SU-DHL-6 (cell line): ENCODE measurements around the gene BCL7C.

Source experiments
- H2AFZ ChIP-seq: fragments of 200-600 bp; sonication (generic); 2 replicates; pipeline ENCODE4 v1.6.1; 2014; ENCODE audit warnings: low read depth, mild to moderate bottlenecking, moderate library complexity, mixed read lengths, antibody characterized with exemption, low read length; ENCODE audit not compliant: severe bottlenecking
- H3F3A ChIP-seq: fragments of 200-600 bp; shearing (Covaris generic); 2 replicates; pipeline ENCODE4 v1.6.0; 2016; ENCODE audit warnings: antibody characterized with exemption, mild to moderate bottlenecking; ENCODE audit not compliant: insufficient read depth
- H3K27ac ChIP-seq: fragments of 200-600 bp; sonication (generic); 2 replicates; pipeline ENCODE4 v1.5.1; 2016; ENCODE audit warnings: low read depth, mild to moderate bottlenecking, low read length, moderate library complexity, mixed read lengths
- H3K27me3 ChIP-seq: fragments of 200-600 bp; sonication (generic), shearing (Covaris generic); 2 replicates; pipeline ENCODE4 v1.6.0; 2014; ENCODE audit warnings: mild to moderate bottlenecking, low read length
- H3K36me3 ChIP-seq: fragments of 200-600 bp; sonication (generic); 2 replicates; pipeline ENCODE4 v1.6.1; 2014; ENCODE audit warnings: mild to moderate bottlenecking, low read length, mixed read lengths
- H3K4me2 ChIP-seq: fragments of 300-600, 200-600 bp; shearing (Covaris generic), sonication (generic); 2 replicates; pipeline ENCODE4 v1.6.0; 2014; ENCODE audit warnings: low read length, low read depth, mild to moderate bottlenecking; ENCODE audit not compliant: poor library complexity, severe bottlenecking
- H3K4me3 ChIP-seq: fragments of 200-600 bp; sonication (generic); 2 replicates; pipeline ENCODE4 v1.5.1; 2014; ENCODE audit warnings: antibody characterized with exemption, low read length, mild to moderate bottlenecking, mixed read lengths; ENCODE audit not compliant: insufficient read depth, poor library complexity, severe bottlenecking
- H3K79me2 ChIP-seq: fragments of 200-600 bp; sonication (generic); 2 replicates; pipeline ENCODE4 v1.6.1; 2014; ENCODE audit warnings: mild to moderate bottlenecking, low read length, moderate library complexity; ENCODE audit not compliant: insufficient read depth
- H3K9ac ChIP-seq: fragments of 200-600 bp; sonication (generic); 2 replicates; pipeline ENCODE4 v1.7.0; 2014; ENCODE audit warnings: mild to moderate bottlenecking, low read length
- H3K9me2 ChIP-seq: fragments of 200-600 bp; sonication (generic); replicated peaks from 2 replicates; pipeline ENCODE4 v1.6.1; 2014; ENCODE audit warnings: low read length; ENCODE audit not compliant: insufficient read depth
- H3K9me3 ChIP-seq: fragments of 200-600 bp; sonication (generic); 2 replicates; pipeline ENCODE4 v1.6.1; 2014; ENCODE audit warnings: low read length, mixed read lengths; ENCODE audit not compliant: insufficient read depth
- H4K20me1 ChIP-seq: fragments of 200-600 bp; sonication (generic); 2 replicates; pipeline ENCODE4 v1.6.1; 2014; ENCODE audit warnings: low read depth, mild to moderate bottlenecking, antibody characterized with exemption, low read length, moderate library complexity, mixed read lengths
- CTCF ChIP-seq: fragments of 200-600 bp; sonication (generic); IDR thresholded peaks from one replicate; pipeline ENCODE4 v1.5.1; 2017; ENCODE audit warnings: antibody characterized with exemption, mild to moderate bottlenecking, low read length, moderate library complexity; ENCODE audit not compliant: insufficient read depth, poor library complexity, severe bottlenecking
- EZH2phosphoT487 ChIP-seq: fragments of 200-600 bp; sonication (generic), shearing (Covaris generic); conservative IDR thresholded peaks from 2 replicates; pipeline ENCODE4 v1.6.1; 2018; ENCODE audit warnings: mild to moderate bottlenecking, antibody characterized with exemption, low read length, moderate library complexity, mixed read lengths

BCL7C gene

GRCh38 chr16:30886145-30886544 is 7.7 kb downstream of the BCL7C start:
- Histone ChIP-seq H2AFZ (no peak overlapping the region), H3K79me2 (no peaks in the 10 kb centered on the region), H3K36me3 (no peaks in the 10 kb centered on the region), H3F3A (no peaks in the 10 kb centered on the region), H3K27me3 (no peaks in the 10 kb centered on the region), H3K9me3 (no peaks in the 10 kb centered on the region), H3K9ac (no peak overlapping the region), H4K20me1 (no peaks in the 10 kb centered on the region), H3K4me2 (no peak overlapping the region), H3K4me3 (no peak overlapping the region), H3K9me2 (no peaks in the 10 kb centered on the region), H3K27ac (no peak overlapping the region)
- TF ChIP-seq CTCF (no peak), EZH2phosphoT487 (no peak)

GRCh38 chr16:30885196-30885595 is 8.7 kb downstream of the BCL7C start:
- Histone ChIP-seq H3K4me3 (no peak overlapping the region), H3K4me2 (no peak overlapping the region), H2AFZ (no peak overlapping the region), H3K36me3 (no peaks in the 10 kb centered on the region), H3K9me3 (no peaks in the 10 kb centered on the region), H3K27ac (no peak overlapping the region), H3K9me2 (no peaks in the 10 kb centered on the region), H3F3A (no peaks in the 10 kb centered on the region), H3K27me3 (no peaks in the 10 kb centered on the region), H3K79me2 (no peaks in the 10 kb centered on the region), H4K20me1 (no peaks in the 10 kb centered on the region), H3K9ac (no peak overlapping the region)
- no peak for TF ChIP-seq CTCF
- no peak for TF ChIP-seq EZH2phosphoT487

GRCh38 chr16:30884760-30885159 is 9.1 kb downstream of the BCL7C start:
- no peaks in the 10 kb centered on the region for H3K36me3 ChIP-seq
- no peak overlapping the region for H3K4me3 ChIP-seq
- H2AFZ ChIP-seq = no peak overlapping the region
- H4K20me1 ChIP-seq = no peaks in the 10 kb centered on the region
- no peaks in the 10 kb centered on the region for H3K27me3 ChIP-seq
- H3F3A ChIP-seq = no peaks in the 10 kb centered on the region
- H3K79me2 ChIP-seq = no peaks in the 10 kb centered on the region
- TF ChIP-seq EZH2phosphoT487 = no peak
- TF ChIP-seq CTCF = no peak
- no peak overlapping the region for H3K4me2 ChIP-seq
- H3K27ac ChIP-seq = no peak overlapping the region
- no peaks in the 10 kb centered on the region for H3K9me3 ChIP-seq
- no peak overlapping the region for H3K9ac ChIP-seq
- no peaks in the 10 kb centered on the region for H3K9me2 ChIP-seq
